Caco-2 (cell line): Measurements from ENCODE around the gene MAK. TPM values are rescaled to one million over a fixed set of nuclear protein-coding genes. Genes with fewer than 3 reads are reported as not detected.

Experiments
- BruUV-seq: library from RNA; stranded (reverse); fragments of 400-500 nt; replicated peaks from 2 replicates; lab custom pipeline; 2021; lab: Mats Ljungman, UMichigan
- CTCF ChIA-PET: fragments of 300-600 bp; sonication (Branson Sonifier 250); formaldehyde crosslinking; loops from one replicate; lab custom pipeline; 2022; ENCODE audit warnings: antibody characterized with exemption; lab: Charles Lee
- POLR2A ChIA-PET: fragments of 300-600 bp; sonication (Branson Sonifier 250); formaldehyde crosslinking; loops from one replicate; lab custom pipeline; 2022; ENCODE audit warnings: antibody characterized with exemption; lab: Charles Lee
- DNase-seq, 2 experiments: peaks; one replicate each; pipeline versions ENCODE4 v3.0.0 to v3.0.0-alpha.2; 2020 to 2022
- H3K27me3 ChIP-seq: replicated peaks from 2 replicates; pipeline ENCODE4 v1.6.0; 2011; ENCODE audit warnings: low read length; ENCODE audit not compliant: control insufficient read depth, insufficient read depth
- H3K36me3 ChIP-seq: 2 replicates; pipeline ENCODE4 v1.5.1; 2011; ENCODE audit warnings: low read length; ENCODE audit not compliant: control insufficient read depth, insufficient read depth
- H3K4me1 ChIP-seq: fragments of 250-450 bp; sonication (Bioruptor Pico); 2 replicates; pipeline ENCODE4 v1.5.1; 2020; ENCODE audit warnings: mild to moderate bottlenecking
- H3K4me3 ChIP-seq: 2 replicates; pipeline ENCODE4 v1.5.1; 2011; ENCODE audit warnings: low read depth, mild to moderate bottlenecking, control low read depth, low read length
- H3K9me3 ChIP-seq: fragments of 250-450 bp; sonication (Bioruptor Pico); 2 replicates; pipeline ENCODE4 v1.5.1; 2020; ENCODE audit warnings: mild to moderate bottlenecking, moderate library complexity
- H3K27ac Mint-ChIP-seq: one replicate; pipeline ENCODE4 v1.8.0; 2022; ENCODE audit warnings: mixed read lengths; ENCODE audit not compliant: unreplicated experiment
- H3K27me3 Mint-ChIP-seq: one replicate; pipeline ENCODE4 v1.8.0; 2022; ENCODE audit warnings: mixed read lengths; ENCODE audit not compliant: insufficient read depth, unreplicated experiment
- H3K36me3 Mint-ChIP-seq: one replicate; pipeline ENCODE4 v1.8.0; 2022; ENCODE audit warnings: mild to moderate bottlenecking, mixed read lengths; ENCODE audit not compliant: insufficient read depth, unreplicated experiment
- H3K4me1 Mint-ChIP-seq: one replicate; pipeline ENCODE4 v1.8.0; 2022; ENCODE audit warnings: low read depth, mixed read lengths; ENCODE audit not compliant: unreplicated experiment
- H3K4me3 Mint-ChIP-seq: one replicate; pipeline ENCODE4 v1.8.0; 2022; ENCODE audit warnings: mild to moderate bottlenecking, moderate library complexity, mixed read lengths; ENCODE audit not compliant: unreplicated experiment
- H3K9me3 Mint-ChIP-seq: one replicate; pipeline ENCODE4 v1.8.0; 2022; ENCODE audit warnings: mixed read lengths; ENCODE audit not compliant: unreplicated experiment
- CTCF ChIP-seq, 2 experiments: fragments of 200-600 bp in 1 of 2; IDR thresholded peaks; 1 replicate in 1 of 2; 2 replicates in 1 of 2; pipeline versions ENCODE4 v1.5.1 to v1.8.0; 2011 to 2022; ENCODE audit warnings: antibody characterized with exemption in 1 of 2, control low read depth in 1 of 2, inconsistent platforms in 1 of 2, low read depth in 1 of 2, low read length in 1 of 2, mild to moderate bottlenecking in 1 of 2, moderate library complexity in 1 of 2; ENCODE audit not compliant: insufficient read depth in 1 of 2, severe bottlenecking in 1 of 2, unreplicated experiment in 1 of 2
- intact Hi-C: fragments of 100-400 bp; cut with micrococcal nuclease; formaldehyde crosslinking; loops from one replicate; pipeline ENCODE4 v1.10.0; 2022; ENCODE audit not compliant: unreplicated experiment
- total RNA-seq: library from RNA; stranded (reverse); gene quantifications from 2 replicates; pipeline ENCODE4 v1.2.3, GENCODE V29; 2022

The MAK gene
- total RNA-seq, 1 experiment from 2014 or later, result 0.16 TPM

- no peaks in the 10 kb centered on the region for H3K9me3 Mint-ChIP-seq
- no peaks in the 10 kb centered on the region for H3K4me1 ChIP-seq
- no TSS peak for BruUV-seq
- no peaks in the 10 kb centered on the region for H3K36me3 ChIP-seq
- peaks cover 6% of the 10 kb centered on the region for H3K36me3 Mint-ChIP-seq
- H3K27me3 ChIP-seq, result no peaks in the 10 kb centered on the region
- H3K27me3 Mint-ChIP-seq, result no peaks in the 10 kb centered on the region
- peak in 1 of 2 experiments; percentile 12 for DNase-seq
- peaks cover 7% of the 10 kb centered on the region for H3K4me1 Mint-ChIP-seq
- no peak overlapping the region for H3K27ac Mint-ChIP-seq
- no peak overlapping the region for H3K4me3 ChIP-seq
- no peak overlapping the region for H3K4me3 Mint-ChIP-seq
- intact Hi-C loops, result loop anchor here (1.0 to 2.0 kb wide), 6 partner anchors 42 to 323 kb away; no protein-coding TSS in a partner anchor
- ChIA-PET CTCF (interaction anchor here (0.8 to 1.0 kb wide), 3 partner anchors 78 to 322 kb away, joined by 3 to 4 read pairs (median 4); partner anchors contain the start of genes C6orf52, PAK1IP1 and TMEM14C), POLR2A (no interaction called here)
- H3K9me3 ChIP-seq, result no peaks in the 10 kb centered on the region
- no peak for TF ChIP-seq CTCF (IDR thresholded peaks at IDR 0.05; ENCODE audit: insufficient read depth in 1 of 2, low read depth in 1 of 2, low read length in 1 of 2, severe bottlenecking in 1 of 2, unreplicated experiment in 1 of 2)
These were observed 37.5 kb downstream of the MAK start for GRCh38 chr6:10800810-10801209.

GRCh38 chr6:10794239-10794638, 44.1 kb downstream of the MAK start:
- H3K9me3 ChIP-seq, result no peaks in the 10 kb centered on the region
- Mint-ChIP-seq H3K27me3 (no peaks in the 10 kb centered on the region), H3K4me1 (no peaks in the 10 kb centered on the region), H3K27ac (no peak overlapping the region), H3K4me3 (no peak overlapping the region), H3K9me3 (no peaks in the 10 kb centered on the region), H3K36me3 (no peaks in the 10 kb centered on the region)
- POLR2A ChIA-PET, result interaction anchor here (0.5 kb wide), 1 partner anchor 156 kb away, joined by 7 read pairs; no protein-coding TSS in a partner anchor
- no peaks in the 10 kb centered on the region for H3K36me3 ChIP-seq
- no TSS peak for BruUV-seq
- intact Hi-C loops, result no loop called here
- CTCF ChIA-PET, result no interaction called here
- H3K4me3 ChIP-seq, result no peak overlapping the region
- no peak for TF ChIP-seq CTCF (IDR thresholded peaks at IDR 0.05; ENCODE audit: insufficient read depth in 1 of 2, low read depth in 1 of 2, low read length in 1 of 2, severe bottlenecking in 1 of 2, unreplicated experiment in 1 of 2)
- no peaks in the 10 kb centered on the region for H3K4me1 ChIP-seq
- no peaks in the 10 kb centered on the region for H3K27me3 ChIP-seq
- DNase-seq, result no peak

GRCh38 chr6:10793695-10794094, 44.6 kb downstream of the MAK start:
- no peak overlapping the region for H3K27ac Mint-ChIP-seq
- Histone ChIP-seq H3K4me1 (no peaks in the 10 kb centered on the region), H3K4me3 (no peak overlapping the region), H3K27me3 (no peaks in the 10 kb centered on the region), H3K36me3 (no peaks in the 10 kb centered on the region), H3K9me3 (no peaks in the 10 kb centered on the region)
- H3K9me3 Mint-ChIP-seq, result no peaks in the 10 kb centered on the region
- ChIA-PET POLR2A (no interaction called here), CTCF (no interaction called here)
- no peak for TF ChIP-seq CTCF (IDR thresholded peaks at IDR 0.05; ENCODE audit: insufficient read depth in 1 of 2, low read depth in 1 of 2, low read length in 1 of 2, severe bottlenecking in 1 of 2, unreplicated experiment in 1 of 2)
- intact Hi-C loops, result no loop called here
- no peaks in the 10 kb centered on the region for H3K36me3 Mint-ChIP-seq
- BruUV-seq, result no TSS peak
- H3K4me3 Mint-ChIP-seq, result no peak overlapping the region
- no peaks in the 10 kb centered on the region for H3K27me3 Mint-ChIP-seq
- DNase-seq, result no peak
- H3K4me1 Mint-ChIP-seq, result no peaks in the 10 kb centered on the region
